SK-N-SH treated with all-trans-retinoic acid at 6 μM for 48 hours (cell line): ENCODE results near the gene OTOL1.

Experiments used
- ATAC-seq: fragments of 200-7000 bp; cut with Tn5 transposase; 3 replicates; pipeline ENCODE4 v1.9.1; 2020; ENCODE audit warnings: mild to moderate bottlenecking, moderate library complexity
- ARNTL ChIP-seq: fragments of 450-650 bp; formaldehyde crosslinking; IDR thresholded peaks from 2 replicates; pipeline ENCODE4 v1.5.0; 2020; ENCODE audit warnings: low read depth, mild to moderate bottlenecking, moderate library complexity, borderline replicate concordance
- BACH2 ChIP-seq: fragments of 250-450 bp; sonication (Bioruptor Pico); IDR thresholded peaks from 2 replicates; pipeline ENCODE4 v1.9.0; 2021; ENCODE audit warnings: mild to moderate bottlenecking, borderline replicate concordance
- CREB5 ChIP-seq: fragments of 250-450 bp; sonication (Bioruptor Pico); IDR thresholded peaks from 2 replicates; pipeline ENCODE4 v1.5.1; 2020; ENCODE audit warnings: low read depth, mild to moderate bottlenecking, moderate library complexity
- CSDC2 ChIP-seq: fragments of 250-450 bp; sonication (Bioruptor Pico); IDR thresholded peaks from 2 replicates; pipeline ENCODE4 v1.5.0; 2020; ENCODE audit warnings: mild to moderate bottlenecking, moderate library complexity
- CSRNP3 ChIP-seq: fragments of 250-450 bp; sonication (Bioruptor Pico); IDR thresholded peaks from 2 replicates; pipeline ENCODE4 v1.5.1; 2021; ENCODE audit warnings: mild to moderate bottlenecking, moderate library complexity
- GLIS3 ChIP-seq: fragments of 250-450 bp; sonication (Bioruptor Pico); IDR thresholded peaks from 2 replicates; pipeline ENCODE4 v1.5.0; 2020; ENCODE audit warnings: mild to moderate bottlenecking, moderate library complexity
- ISL1 ChIP-seq: fragments of 250-450 bp; sonication (Bioruptor Pico); IDR thresholded peaks from 2 replicates; pipeline ENCODE4 v2.1.2; 2022; ENCODE audit warnings: mild to moderate bottlenecking, moderate library complexity
- OSR1 ChIP-seq: fragments of 250-450 bp; sonication (Bioruptor Pico); IDR thresholded peaks from 2 replicates; pipeline ENCODE4 v1.8.0; 2022; ENCODE audit warnings: moderate library complexity, mild to moderate bottlenecking, inconsistent platforms
- PATZ1 ChIP-seq: fragments of 250-450 bp; sonication (Bioruptor Pico); IDR thresholded peaks from 2 replicates; pipeline ENCODE4 v1.8.0; 2020; ENCODE audit warnings: mild to moderate bottlenecking, moderate library complexity, borderline replicate concordance
- PPARA ChIP-seq: fragments of 250-450 bp; sonication (Bioruptor Pico); IDR thresholded peaks from 2 replicates; pipeline ENCODE4 v1.5.0; 2020; ENCODE audit warnings: mild to moderate bottlenecking, borderline replicate concordance
- RARB ChIP-seq: fragments of 250-450 bp; sonication (Bioruptor Pico); IDR thresholded peaks from 2 replicates; pipeline ENCODE4 v1.8.0; 2021; ENCODE audit warnings: mild to moderate bottlenecking, moderate library complexity
- SNAI2 ChIP-seq: fragments of 250-450 bp; sonication (Bioruptor Pico); IDR thresholded peaks from 2 replicates; pipeline ENCODE4 v1.5.0; 2020; ENCODE audit warnings: mild to moderate bottlenecking, moderate library complexity
- TCF4 ChIP-seq: fragments of 250-450 bp; sonication (Bioruptor Pico); IDR thresholded peaks from 2 replicates; pipeline ENCODE4 v1.8.0; 2021; ENCODE audit warnings: mild to moderate bottlenecking, moderate library complexity, borderline replicate concordance
- TOX ChIP-seq: fragments of 250-450 bp; sonication (Bioruptor Pico); IDR thresholded peaks from 2 replicates; pipeline ENCODE4 v1.8.0; 2021; ENCODE audit warnings: mild to moderate bottlenecking, moderate library complexity, borderline replicate concordance
- ZC3H10 ChIP-seq: fragments of 250-450 bp; sonication (Bioruptor Pico); IDR thresholded peaks from 2 replicates; pipeline ENCODE4 v1.5.1; 2021; ENCODE audit warnings: mild to moderate bottlenecking, moderate library complexity
- ZFP30 ChIP-seq: fragments of 450-650 bp; formaldehyde crosslinking; IDR thresholded peaks from 2 replicates; pipeline ENCODE4 v1.5.0; 2022; ENCODE audit warnings: mild to moderate bottlenecking, moderate library complexity
- ZNF565 ChIP-seq: fragments of 450-650 bp; formaldehyde crosslinking; conservative IDR thresholded peaks from 2 replicates; pipeline ENCODE4 v1.5.0; 2020; ENCODE audit warnings: low read depth, mild to moderate bottlenecking, moderate library complexity
- ZNF70 ChIP-seq: fragments of 450-650 bp; formaldehyde crosslinking; IDR thresholded peaks from 2 replicates; pipeline ENCODE4 v1.5.0; 2020; ENCODE audit warnings: mild to moderate bottlenecking, moderate library complexity
- TF ChIP-seq, protein P1 (sequence below): fragments of 250-450 bp; sonication (Bioruptor Pico); IDR thresholded peaks from 2 replicates; pipeline ENCODE4 v1.5.0; 2020; ENCODE audit warnings: mild to moderate bottlenecking, moderate library complexity
- TF ChIP-seq, protein P2 (sequence below): fragments of 250-450 bp; sonication (Bioruptor Pico); IDR thresholded peaks from 2 replicates; pipeline ENCODE4 v1.8.0; 2021; ENCODE audit warnings: low read depth, mild to moderate bottlenecking, moderate library complexity, borderline replicate concordance

The OTOL1 gene

GRCh38 chr3:161462138-161462537, 34.5 kb upstream of the OTOL1 start:
- ATAC-seq = no peak
- TF ChIP-seq CSDC2 (no peak), ZNF565 (CRISPR knock-in tag) (no peak), OSR1 (CRISPR knock-in tag) (no peak), ZNF70 (CRISPR knock-in tag) (no peak), TCF4 (no peak), BACH2 (CRISPR knock-in tag) (no peak), ZFP30 (CRISPR knock-in tag) (no peak), PPARA (CRISPR knock-in tag) (no peak)
- TF ChIP-seq, protein P1, sequence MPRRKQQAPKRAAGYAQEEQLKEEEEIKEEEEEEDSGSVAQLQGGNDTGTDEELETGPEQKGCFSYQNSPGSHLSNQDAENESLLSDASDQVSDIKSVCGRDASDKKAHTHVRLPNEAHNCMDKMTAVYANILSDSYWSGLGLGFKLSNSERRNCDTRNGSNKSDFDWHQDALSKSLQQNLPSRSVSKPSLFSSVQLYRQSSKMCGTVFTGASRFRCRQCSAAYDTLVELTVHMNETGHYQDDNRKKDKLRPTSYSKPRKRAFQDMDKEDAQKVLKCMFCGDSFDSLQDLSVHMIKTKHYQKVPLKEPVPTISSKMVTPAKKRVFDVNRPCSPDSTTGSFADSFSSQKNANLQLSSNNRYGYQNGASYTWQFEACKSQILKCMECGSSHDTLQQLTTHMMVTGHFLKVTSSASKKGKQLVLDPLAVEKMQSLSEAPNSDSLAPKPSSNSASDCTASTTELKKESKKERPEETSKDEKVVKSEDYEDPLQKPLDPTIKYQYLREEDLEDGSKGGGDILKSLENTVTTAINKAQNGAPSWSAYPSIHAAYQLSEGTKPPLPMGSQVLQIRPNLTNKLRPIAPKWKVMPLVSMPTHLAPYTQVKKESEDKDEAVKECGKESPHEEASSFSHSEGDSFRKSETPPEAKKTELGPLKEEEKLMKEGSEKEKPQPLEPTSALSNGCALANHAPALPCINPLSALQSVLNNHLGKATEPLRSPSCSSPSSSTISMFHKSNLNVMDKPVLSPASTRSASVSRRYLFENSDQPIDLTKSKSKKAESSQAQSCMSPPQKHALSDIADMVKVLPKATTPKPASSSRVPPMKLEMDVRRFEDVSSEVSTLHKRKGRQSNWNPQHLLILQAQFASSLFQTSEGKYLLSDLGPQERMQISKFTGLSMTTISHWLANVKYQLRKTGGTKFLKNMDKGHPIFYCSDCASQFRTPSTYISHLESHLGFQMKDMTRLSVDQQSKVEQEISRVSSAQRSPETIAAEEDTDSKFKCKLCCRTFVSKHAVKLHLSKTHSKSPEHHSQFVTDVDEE = no peak

DNA sequence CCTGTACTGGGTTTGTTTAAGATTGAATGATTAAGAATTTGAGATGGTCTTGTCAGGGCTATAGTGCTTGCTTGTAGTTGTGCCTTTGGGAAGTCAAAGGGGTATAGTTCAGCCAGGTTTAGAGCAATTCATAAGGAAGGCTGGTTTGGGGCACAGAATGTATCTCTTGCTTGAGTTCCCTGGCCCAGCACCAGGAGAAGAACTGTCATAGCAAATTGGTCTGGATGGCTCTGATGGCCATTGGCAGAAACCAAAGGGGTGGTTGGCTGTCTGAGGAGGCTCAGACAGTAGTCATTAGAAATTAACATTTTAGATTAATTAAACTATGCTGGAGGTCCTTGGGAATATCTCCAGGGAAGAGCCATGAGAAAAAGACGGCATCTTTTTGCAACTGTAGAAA, 25.4 kb upstream of the OTOL1 start:
- no peak for ATAC-seq
- TF ChIP-seq ZNF70 (CRISPR knock-in tag) (no peak), ZNF565 (CRISPR knock-in tag) (no peak), CREB5 (CRISPR knock-in tag) (no peak), ZFP30 (CRISPR knock-in tag) (no peak), OSR1 (CRISPR knock-in tag) (no peak), CSRNP3 (CRISPR knock-in tag) (no peak), SNAI2 (CRISPR knock-in tag) (no peak), ISL1 (CRISPR knock-in tag) (no peak)
- TF ChIP-seq, protein P2, sequence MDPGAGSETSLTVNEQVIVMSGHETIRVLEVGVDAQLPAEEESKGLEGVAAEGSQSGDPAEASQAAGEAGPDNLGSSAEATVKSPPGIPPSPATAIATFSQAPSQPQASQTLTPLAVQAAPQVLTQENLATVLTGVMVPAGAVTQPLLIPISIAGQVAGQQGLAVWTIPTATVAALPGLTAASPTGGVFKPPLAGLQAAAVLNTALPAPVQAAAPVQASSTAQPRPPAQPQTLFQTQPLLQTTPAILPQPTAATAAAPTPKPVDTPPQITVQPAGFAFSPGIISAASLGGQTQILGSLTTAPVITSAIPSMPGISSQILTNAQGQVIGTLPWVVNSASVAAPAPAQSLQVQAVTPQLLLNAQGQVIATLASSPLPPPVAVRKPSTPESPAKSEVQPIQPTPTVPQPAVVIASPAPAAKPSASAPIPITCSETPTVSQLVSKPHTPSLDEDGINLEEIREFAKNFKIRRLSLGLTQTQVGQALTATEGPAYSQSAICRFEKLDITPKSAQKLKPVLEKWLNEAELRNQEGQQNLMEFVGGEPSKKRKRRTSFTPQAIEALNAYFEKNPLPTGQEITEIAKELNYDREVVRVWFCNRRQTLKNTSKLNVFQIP = no peak
- TF ChIP-seq, all 23 proteins: peak for 0

DNA sequence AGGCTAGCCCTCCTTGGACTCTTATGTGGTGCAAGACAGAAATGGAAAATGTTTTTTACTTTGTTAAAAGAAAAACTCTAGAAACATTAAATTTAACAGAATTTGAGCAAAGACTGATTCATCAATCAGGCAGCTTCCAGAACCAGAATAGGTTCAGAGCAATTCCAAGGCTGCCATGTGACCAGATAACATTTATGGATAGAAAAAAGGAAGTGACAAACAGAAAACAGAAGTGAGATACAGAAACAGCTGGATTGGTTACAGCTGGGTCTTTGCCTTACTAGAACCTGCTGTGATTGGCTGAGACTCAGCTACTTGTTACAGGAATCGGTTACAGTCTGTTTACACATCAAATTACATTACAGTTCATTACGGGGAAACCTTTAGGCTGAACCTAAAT, 22.5 kb upstream of the OTOL1 start:
- TF ChIP-seq PPARA (CRISPR knock-in tag) = no peak
- no peak for TF ChIP-seq OSR1 (CRISPR knock-in tag)
- TF ChIP-seq BACH2 (CRISPR knock-in tag) = no peak
- TF ChIP-seq SNAI2 (CRISPR knock-in tag) = no peak
- TF ChIP-seq ZNF70 (CRISPR knock-in tag) = no peak
- TF ChIP-seq PATZ1 (CRISPR knock-in tag) = no peak
- TF ChIP-seq GLIS3 (CRISPR knock-in tag) = no peak
- TF ChIP-seq TOX (CRISPR knock-in tag) = no peak
- ATAC-seq = no peak

DNA sequence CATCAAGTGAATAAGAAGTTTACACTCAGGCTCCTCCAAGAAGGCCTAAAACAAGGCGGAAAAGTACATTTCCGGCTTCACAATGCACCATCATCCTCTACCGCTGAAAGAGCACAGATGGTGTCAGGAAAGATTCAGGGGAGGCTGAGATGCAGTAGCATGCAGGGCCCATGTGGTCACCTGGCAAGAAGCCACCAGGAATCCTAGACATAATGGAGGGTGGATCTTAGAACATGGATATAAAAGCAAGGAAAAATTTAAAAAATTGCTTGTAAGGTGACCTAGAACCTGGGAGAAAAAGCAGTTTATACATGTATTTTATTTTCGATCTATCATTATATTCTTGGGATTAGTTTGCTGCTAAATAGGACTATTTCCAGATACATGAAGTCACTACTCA, 21.9 kb upstream of the OTOL1 start:
- no peak for TF ChIP-seq ARNTL (CRISPR knock-in tag)
- no peak for TF ChIP-seq ISL1 (CRISPR knock-in tag)
- no peak for TF ChIP-seq RARB (CRISPR knock-in tag)
- TF ChIP-seq CSDC2 = no peak
- TF ChIP-seq ZC3H10 = no peak
- TF ChIP-seq PPARA (CRISPR knock-in tag) = no peak
- no peak for TF ChIP-seq GLIS3 (CRISPR knock-in tag)
- TF ChIP-seq, protein P2 = no peak
- TF ChIP-seq, all 23 proteins: peak for 0
- ATAC-seq = no peak
